Measurements from ENCODE around the gene LRG1. TPM values are rescaled to one million over a fixed set of nuclear protein-coding genes. Genes with fewer than 3 reads are reported as not detected.
A peak's percentile ranks its signal among the peaks of the same experiment; 100 is the strongest.
"Not testable (repeated sequence)": the region's sequence is repeated elsewhere in the genome, so short reads cannot be mapped to it uniquely, and the experiment has no call there.

LRG1 gene
- total RNA-seq, 4 donors from 2014 or later: 0.56 to 2.7 (median 2.0) TPM; not detected in 1

GRCh38 chr19:4533334-4533733 lies 6.5 kb downstream of the LRG1 start:
- intact Hi-C loops (cut with DNase I): no loop called here
- DNase-seq: no peak
- Histone ChIP-seq H3K36me3 (no peaks in the 10 kb centered on the region), H3K27me3 (no peaks in the 10 kb centered on the region), H3K4me1 (peaks cover 8 to 9% of the 10 kb centered on the region in 2 donors), H3K9me3 (no peaks in the 10 kb centered on the region), H3K4me3 (replicated peaks in 1 of 3) (no peak overlapping the region), H3K27ac (no peak overlapping the region)
- TF ChIP-seq CTCF (IDR thresholded peaks at IDR 0.05) (no peak), POLR2A (IDR thresholded peaks at IDR 0.05) (no peak)
- WGBS, 2 donors: 84 to 90% methylated on average over 4 to 9 of the region's 9 CpGs

GRCh38 chr19:4531562-4532165 lies 8.2 kb downstream of the LRG1 start:
- Histone ChIP-seq H3K4me3 (replicated peaks in 1 of 3) (no peak overlapping the region), H3K9me3 (no peaks in the 10 kb centered on the region), H3K27ac (no peak overlapping the region), H3K36me3 (no peaks in the 10 kb centered on the region), H3K27me3 (no peaks in the 10 kb centered on the region), H3K4me1 (peaks cover 8 to 9% of the 10 kb centered on the region in 2 donors)
- 67 to 73% methylated on average over 9 to 18 of the region's 28 CpGs for WGBS, 2 donors
- intact Hi-C loops (cut with DNase I): no loop called here
- peak; percentile 10 to 14 for DNase-seq
- TF ChIP-seq CTCF (IDR thresholded peaks at IDR 0.05) (no peak), POLR2A (IDR thresholded peaks at IDR 0.05) (no peak)

GRCh38 chr19:4529924-4530522 lies 9.8 kb downstream of the LRG1 start:
- Histone ChIP-seq H3K4me3 (replicated peaks in 1 of 3) (no peak overlapping the region), H3K27ac (no peak overlapping the region), H3K9me3 (no peaks in the 10 kb centered on the region), H3K36me3 (no peaks in the 10 kb centered on the region), H3K27me3 (no peaks in the 10 kb centered on the region), H3K4me1 (peaks cover under 1 to 1% of the 10 kb centered on the region in 2 donors)
- WGBS, 2 donors: 79 to 82% methylated on average over 14 of the region's 14 CpGs
- no peak for DNase-seq
- intact Hi-C loops (cut with DNase I): loop anchor here (10.0 kb wide), 1 partner anchor 265 kb away; no protein-coding TSS in a partner anchor
- TF ChIP-seq POLR2A (IDR thresholded peaks at IDR 0.05): no peak
- TF ChIP-seq CTCF (IDR thresholded peaks at IDR 0.05): no peak

- Histone ChIP-seq H3K4me1 (no peaks in the 10 kb centered on the region), H3K27ac (no peak overlapping the region), H3K36me3 (no peaks in the 10 kb centered on the region), H3K27me3 (no peaks in the 10 kb centered on the region), H3K4me3 (replicated peaks in 1 of 3) (no peak overlapping the region), H3K9me3 (no peaks in the 10 kb centered on the region)
- intact Hi-C loops (cut with DNase I): loop anchor here (10.0 kb wide), 1 partner anchor 264 kb away; no protein-coding TSS in a partner anchor
- 72 to 84% methylated on average over 15 of the region's 15 CpGs for WGBS, 2 donors
- no peak for DNase-seq
- TF ChIP-seq POLR2A (IDR thresholded peaks at IDR 0.05) (no peak), CTCF (IDR thresholded peaks at IDR 0.05) (no peak)
Observed at GRCh38 chr19:4528843-4529242, 11.0 kb downstream of the LRG1 start.

GRCh38 chr19:4527377-4527776 lies 12.5 kb downstream of the LRG1 start:
- H3K27ac ChIP-seq; H3K4me3 ChIP-seq (replicated peaks in 1 of 3); H3K27me3 ChIP-seq; DNase-seq; H3K4me1 ChIP-seq; H3K36me3 ChIP-seq; H3K9me3 ChIP-seq: not testable (repeated sequence)
- intact Hi-C loops (cut with DNase I): loop anchor here (10.0 kb wide), 1 partner anchor 263 kb away; no protein-coding TSS in a partner anchor
- 80 to 83% methylated on average over 8 of the region's 8 CpGs for WGBS, 2 donors
